NB4 (cell line): Measurements from ENCODE around the gene TBC1D3B.

Experiments
- MAX ChIP-seq: IDR thresholded peaks from 2 replicates; pipeline ENCODE4 v1.6.1; 2011; ENCODE audit warnings: low read depth, low read length
- MYC ChIP-seq: IDR thresholded peaks from 2 replicates; pipeline ENCODE4 v1.6.1; 2011; ENCODE audit warnings: low read depth, low read length
- POLR2A ChIP-seq: IDR thresholded peaks from 2 replicates; pipeline ENCODE4 v1.6.1; 2011; ENCODE audit warnings: mild to moderate bottlenecking; ENCODE audit not compliant: insufficient read length; ENCODE audit errors: extremely low read depth
- TF ChIP-seq, protein P1 (sequence below): IDR thresholded peaks from one replicate; pipeline ENCODE4 v1.5.1; 2012; ENCODE audit warnings: low read depth, low read length

DNA sequence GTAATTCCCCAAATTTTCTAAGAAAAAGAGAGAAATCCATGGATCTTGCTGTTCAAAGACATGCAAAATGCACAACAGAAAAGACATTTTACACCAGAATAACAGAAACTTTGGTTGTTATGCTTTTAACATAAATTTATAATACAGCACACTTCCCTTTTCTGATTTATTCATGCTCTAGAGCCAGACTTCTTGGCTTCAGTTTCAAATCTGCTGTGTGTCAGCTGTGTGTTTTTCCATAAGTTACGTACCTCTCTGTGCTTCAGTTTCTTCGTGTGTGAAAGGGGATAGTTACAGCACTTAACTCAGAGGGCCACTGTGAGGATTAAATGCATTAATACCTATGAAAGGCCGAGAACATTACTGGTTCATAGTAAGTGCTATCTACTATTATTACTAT lies 26.9 kb upstream of the TBC1D3B start:
- TF ChIP-seq, protein P1, sequence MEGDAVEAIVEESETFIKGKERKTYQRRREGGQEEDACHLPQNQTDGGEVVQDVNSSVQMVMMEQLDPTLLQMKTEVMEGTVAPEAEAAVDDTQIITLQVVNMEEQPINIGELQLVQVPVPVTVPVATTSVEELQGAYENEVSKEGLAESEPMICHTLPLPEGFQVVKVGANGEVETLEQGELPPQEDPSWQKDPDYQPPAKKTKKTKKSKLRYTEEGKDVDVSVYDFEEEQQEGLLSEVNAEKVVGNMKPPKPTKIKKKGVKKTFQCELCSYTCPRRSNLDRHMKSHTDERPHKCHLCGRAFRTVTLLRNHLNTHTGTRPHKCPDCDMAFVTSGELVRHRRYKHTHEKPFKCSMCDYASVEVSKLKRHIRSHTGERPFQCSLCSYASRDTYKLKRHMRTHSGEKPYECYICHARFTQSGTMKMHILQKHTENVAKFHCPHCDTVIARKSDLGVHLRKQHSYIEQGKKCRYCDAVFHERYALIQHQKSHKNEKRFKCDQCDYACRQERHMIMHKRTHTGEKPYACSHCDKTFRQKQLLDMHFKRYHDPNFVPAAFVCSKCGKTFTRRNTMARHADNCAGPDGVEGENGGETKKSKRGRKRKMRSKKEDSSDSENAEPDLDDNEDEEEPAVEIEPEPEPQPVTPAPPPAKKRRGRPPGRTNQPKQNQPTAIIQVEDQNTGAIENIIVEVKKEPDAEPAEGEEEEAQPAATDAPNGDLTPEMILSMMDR: no peak
- no peak for TF ChIP-seq POLR2A
- TF ChIP-seq MYC: no peak
- TF ChIP-seq MAX: no peak
